ENCODE data around the gene SOS2. TPM values are rescaled to one million over a fixed set of nuclear protein-coding genes. Genes with fewer than 3 reads are reported as not detected.
A peak's percentile ranks its signal among the peaks of the same experiment; 100 is the strongest.

Gene SOS2
- total and polyA plus RNA-seq, 2 donors (not counting 1 experiment from before 2014, with no cell fraction given): 9.6 to 51.0 TPM

DNA sequence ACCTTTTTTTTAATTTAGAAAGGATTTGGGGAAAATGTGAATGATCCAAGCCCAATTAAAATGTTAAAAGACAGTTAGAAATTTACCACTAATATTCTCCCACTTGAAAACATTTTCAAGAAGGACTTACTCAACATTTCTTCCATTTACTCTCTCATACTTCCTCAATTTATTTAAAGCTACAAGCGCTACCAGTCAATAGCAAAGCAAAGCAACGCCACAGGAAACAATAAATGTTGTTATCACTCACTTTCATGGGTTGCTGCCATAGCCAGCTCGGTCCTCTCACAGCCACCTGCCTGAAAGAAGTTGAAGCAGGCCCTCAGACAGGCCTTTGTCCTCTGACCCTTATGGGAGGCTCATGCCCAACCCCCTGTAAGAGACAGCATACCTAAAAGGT, 6.0 kb upstream of the SOS2 start:
- intact Hi-C loops (cut with micrococcal nuclease): no loop called here
- no peaks in the 10 kb centered on the region for H3K27me3 Mint-ChIP-seq
- CTCF ChIA-PET: interaction anchor here (1.3 kb wide), 1 partner anchor 11 kb away, joined by 4 read pairs; no protein-coding TSS in a partner anchor
- Histone ChIP-seq H2AFZ (ENCODE audit: insufficient read depth, low read depth, low read length, poor library complexity, severe bottlenecking) (peak overlapping the region; percentile 26), H3K9ac (ENCODE audit: low read length) (no peak overlapping the region), H3K36me3 (replicated peaks in 1 of 2; ENCODE audit: control extremely low read depth in 1 of 2, control insufficient read depth in 1 of 2, extremely low read depth in 1 of 2, insufficient read depth in 2 of 2, low read length in 1 of 2) (no peaks in the 10 kb centered on the region), H3K9me3 (ENCODE audit: control extremely low read depth in 1 of 3, control insufficient read depth in 2 of 3, insufficient read depth in 1 of 3, low read length in 2 of 3) (peaks cover 0 to 5% (median 0%) of the 10 kb centered on the region in 3 donors), H3K4me3 (ENCODE audit: control extremely low read depth in 1 of 5, extremely low read depth in 1 of 5, insufficient read depth in 1 of 5, low read depth in 2 of 5, low read length in 4 of 5) (no peak overlapping the region), H3K27ac (ENCODE audit: low read length in 2 of 2) (no peak overlapping the region), H3K79me2 (ENCODE audit: control insufficient read depth, insufficient read depth, low read length) (no peaks in the 10 kb centered on the region), H3K4me2 (replicated peaks; ENCODE audit: low read depth, low read length, poor library complexity, severe bottlenecking) (peak overlapping the region; percentile 47), H3K4me1 (ENCODE audit: control insufficient read depth in 2 of 2, insufficient read depth in 2 of 2, low read length in 2 of 2) (peaks cover 7 to 11% of the 10 kb centered on the region in 2 donors), H3K27me3 (replicated peaks in 1 of 4; ENCODE audit: control extremely low read depth in 1 of 4, control insufficient read depth in 3 of 4, insufficient read depth in 4 of 4, low read length in 3 of 4) (no peaks in the 10 kb centered on the region), H4K20me1 (ENCODE audit: control insufficient read depth, insufficient read depth, low read length, poor library complexity, severe bottlenecking) (no peaks in the 10 kb centered on the region)
- ATAC-seq (ENCODE audit: low read depth): peak; percentile 43
- TF ChIP-seq EZH2 (IDR thresholded peaks at IDR 0.05; ENCODE audit: borderline replicate concordance, insufficient read depth, low read depth, low read length, poor library complexity, severe bottlenecking): no peak
- TF ChIP-seq, protein P1, sequence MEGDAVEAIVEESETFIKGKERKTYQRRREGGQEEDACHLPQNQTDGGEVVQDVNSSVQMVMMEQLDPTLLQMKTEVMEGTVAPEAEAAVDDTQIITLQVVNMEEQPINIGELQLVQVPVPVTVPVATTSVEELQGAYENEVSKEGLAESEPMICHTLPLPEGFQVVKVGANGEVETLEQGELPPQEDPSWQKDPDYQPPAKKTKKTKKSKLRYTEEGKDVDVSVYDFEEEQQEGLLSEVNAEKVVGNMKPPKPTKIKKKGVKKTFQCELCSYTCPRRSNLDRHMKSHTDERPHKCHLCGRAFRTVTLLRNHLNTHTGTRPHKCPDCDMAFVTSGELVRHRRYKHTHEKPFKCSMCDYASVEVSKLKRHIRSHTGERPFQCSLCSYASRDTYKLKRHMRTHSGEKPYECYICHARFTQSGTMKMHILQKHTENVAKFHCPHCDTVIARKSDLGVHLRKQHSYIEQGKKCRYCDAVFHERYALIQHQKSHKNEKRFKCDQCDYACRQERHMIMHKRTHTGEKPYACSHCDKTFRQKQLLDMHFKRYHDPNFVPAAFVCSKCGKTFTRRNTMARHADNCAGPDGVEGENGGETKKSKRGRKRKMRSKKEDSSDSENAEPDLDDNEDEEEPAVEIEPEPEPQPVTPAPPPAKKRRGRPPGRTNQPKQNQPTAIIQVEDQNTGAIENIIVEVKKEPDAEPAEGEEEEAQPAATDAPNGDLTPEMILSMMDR (IDR thresholded peaks at IDR 0.05): no peak
- peak; percentile 19 for DNase-seq
- 0% methylated on average over 3 of the region's 3 CpGs for WGBS (ENCODE audit: insufficient coverage)
- H3K4me3 Mint-ChIP-seq: peak overlapping the region; percentile 14
- POLR2A ChIA-PET: no interaction called here
- no peaks in the 10 kb centered on the region for H3K9me3 Mint-ChIP-seq (ENCODE audit: insufficient read depth)
- H3K4me1 Mint-ChIP-seq: peaks cover 9% of the 10 kb centered on the region
- H3K27ac Mint-ChIP-seq: no peak overlapping the region

DNA sequence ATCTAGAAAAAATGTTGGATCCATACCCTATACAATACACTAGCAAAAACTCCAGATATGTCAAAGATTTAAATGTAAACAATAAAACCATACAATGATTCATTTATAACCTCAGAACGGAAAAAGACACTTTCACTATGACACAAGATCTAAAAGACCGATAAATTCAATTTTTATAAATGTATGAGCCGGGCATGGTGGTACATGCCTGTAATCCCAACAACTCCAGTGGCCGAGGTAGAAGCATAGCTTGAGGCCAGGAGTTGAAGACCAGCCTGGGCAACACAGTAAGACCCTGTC, 2.5 kb upstream of the SOS2 start:
- no peaks in the 10 kb centered on the region for H3K27me3 ChIP-seq (replicated peaks in 1 of 4; ENCODE audit: control extremely low read depth in 1 of 4, control insufficient read depth in 3 of 4, insufficient read depth in 4 of 4, low read length in 3 of 4)
- ChIA-PET CTCF (interaction anchor here (0.7 kb wide), 1 partner anchor 1638 kb away, joined by 4 read pairs; no protein-coding TSS in a partner anchor), POLR2A (no interaction called here)
- H3K27ac ChIP-seq (ENCODE audit: low read length in 2 of 2): no peak overlapping the region
- no peak overlapping the region for H3K4me3 Mint-ChIP-seq
- no peak overlapping the region for H3K4me2 ChIP-seq (replicated peaks; ENCODE audit: low read depth, low read length, poor library complexity, severe bottlenecking)
- H3K4me1 Mint-ChIP-seq: peaks cover 28% of the 10 kb centered on the region
- H3K4me3 ChIP-seq (ENCODE audit: control extremely low read depth in 1 of 5, extremely low read depth in 1 of 5, insufficient read depth in 1 of 5, low read depth in 2 of 5, low read length in 4 of 5): no peak overlapping the region
- no peak overlapping the region for H2AFZ ChIP-seq (ENCODE audit: insufficient read depth, low read depth, low read length, poor library complexity, severe bottlenecking)
- H3K27me3 Mint-ChIP-seq: no peaks in the 10 kb centered on the region
- no peaks in the 10 kb centered on the region for H3K36me3 ChIP-seq (replicated peaks in 1 of 2; ENCODE audit: control extremely low read depth in 1 of 2, control insufficient read depth in 1 of 2, extremely low read depth in 1 of 2, insufficient read depth in 2 of 2, low read length in 1 of 2)
- TF ChIP-seq, protein P1 (IDR thresholded peaks at IDR 0.05): no peak
- no peak for TF ChIP-seq EZH2 (IDR thresholded peaks at IDR 0.05; ENCODE audit: borderline replicate concordance, insufficient read depth, low read depth, low read length, poor library complexity, severe bottlenecking)
- H3K9ac ChIP-seq (ENCODE audit: low read length): no peak overlapping the region
- 81% methylated on average over 4 of the region's 4 CpGs for WGBS (ENCODE audit: insufficient coverage)
- peaks cover 8% of the 10 kb centered on the region for H4K20me1 ChIP-seq (ENCODE audit: control insufficient read depth, insufficient read depth, low read length, poor library complexity, severe bottlenecking)
- DNase-seq (no peak), ATAC-seq (ENCODE audit: low read depth) (no peak)
- H3K9me3 ChIP-seq (ENCODE audit: control extremely low read depth in 1 of 3, control insufficient read depth in 2 of 3, insufficient read depth in 1 of 3, low read length in 2 of 3): peaks cover 0 to 5% (median 0%) of the 10 kb centered on the region in 3 donors
- peaks cover 16 to 27% of the 10 kb centered on the region in 2 donors for H3K4me1 ChIP-seq (ENCODE audit: control insufficient read depth in 2 of 2, insufficient read depth in 2 of 2, low read length in 2 of 2)
- H3K79me2 ChIP-seq (ENCODE audit: control insufficient read depth, insufficient read depth, low read length): peaks cover 14% of the 10 kb centered on the region
- H3K9me3 Mint-ChIP-seq (ENCODE audit: insufficient read depth): no peaks in the 10 kb centered on the region
- no peak overlapping the region for H3K27ac Mint-ChIP-seq
- intact Hi-C loops (cut with micrococcal nuclease): loop anchor here (5.0 kb wide), 1 partner anchor 637 kb away; the partner anchor contains the start of gene LRR1
